ENCODE measurements around the gene FAM168B.

FAM168B gene

GRCh38 chr2:131023758-131024157 is 69.5 kb downstream of the FAM168B start:
- DNase-seq (ENCODE audit: low spot score), result no peak

DNA sequence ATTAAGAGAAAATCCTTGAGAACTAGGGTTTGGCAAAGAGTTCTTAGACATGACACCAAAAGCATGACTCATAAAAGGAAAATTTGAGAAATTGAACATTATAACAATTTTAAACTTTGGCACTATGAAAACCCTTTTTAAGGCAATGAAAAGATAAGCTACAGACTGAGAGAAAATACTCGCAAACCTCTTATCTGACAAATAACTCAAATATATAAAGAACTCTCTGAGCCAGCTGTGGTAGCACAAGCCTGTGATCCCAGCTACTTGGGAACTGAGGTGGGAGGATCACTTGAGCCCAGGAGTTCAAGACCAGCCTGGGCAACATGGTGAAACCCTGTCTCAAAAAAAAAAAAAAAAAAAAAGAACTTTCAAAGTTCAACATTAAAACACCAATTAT is 70.5 kb downstream of the FAM168B start:
- DNase-seq (ENCODE audit: low spot score), result no peak

GRCh38 chr2:131016826-131017741 is 76.2 kb downstream of the FAM168B start:
- no peak for DNase-seq (ENCODE audit: low spot score)

DNA sequence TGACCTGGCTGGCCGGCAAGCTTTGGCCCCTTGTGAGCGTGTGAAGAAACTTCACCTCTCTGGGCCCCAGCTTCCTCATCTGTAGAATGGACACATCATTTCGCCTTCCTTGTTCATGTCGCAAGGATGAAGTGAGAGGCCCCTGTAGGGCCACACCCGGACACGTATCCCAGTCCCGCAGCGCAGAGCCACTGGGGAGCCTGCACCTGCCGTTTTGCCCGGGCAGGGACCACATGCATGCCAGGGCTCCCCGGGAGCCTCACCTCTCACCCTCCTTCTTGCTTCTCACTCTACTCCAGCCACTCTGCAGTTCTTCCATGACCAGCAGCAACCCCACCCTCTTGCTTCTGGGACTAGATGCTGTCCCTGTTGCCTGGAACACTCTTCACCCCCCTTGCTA is 77.5 kb downstream of the FAM168B start:
- no peak for DNase-seq (ENCODE audit: low spot score)

GRCh38 chr2:131014141-131014540 is 79.1 kb downstream of the FAM168B start:
- DNase-seq (ENCODE audit: low spot score), result no peak

DNA sequence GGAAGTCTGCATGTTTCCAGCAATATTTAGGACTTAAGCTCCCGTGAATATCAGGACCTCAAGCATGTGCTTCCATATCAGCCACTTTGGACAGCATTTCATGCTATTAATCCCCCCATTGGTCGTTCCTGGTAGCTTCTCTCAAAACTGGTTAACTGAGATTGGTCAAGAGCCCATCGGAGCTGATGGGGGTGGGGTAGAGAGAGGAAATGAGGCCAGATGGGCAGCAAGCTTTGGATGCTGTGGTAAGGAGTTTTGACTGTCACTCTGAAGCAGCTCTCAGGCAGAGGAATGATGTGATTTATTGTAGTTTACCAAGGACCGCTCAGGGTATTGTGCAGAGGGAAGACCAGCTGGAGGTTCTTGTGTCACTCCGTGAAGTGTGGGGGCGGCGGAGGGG is 81.8 kb downstream of the FAM168B start:
- no peak for DNase-seq (ENCODE audit: low spot score)

GRCh38 chr2:131010566-131010965 is 82.7 kb downstream of the FAM168B start:
- no peak for DNase-seq (ENCODE audit: low spot score)

DNA sequence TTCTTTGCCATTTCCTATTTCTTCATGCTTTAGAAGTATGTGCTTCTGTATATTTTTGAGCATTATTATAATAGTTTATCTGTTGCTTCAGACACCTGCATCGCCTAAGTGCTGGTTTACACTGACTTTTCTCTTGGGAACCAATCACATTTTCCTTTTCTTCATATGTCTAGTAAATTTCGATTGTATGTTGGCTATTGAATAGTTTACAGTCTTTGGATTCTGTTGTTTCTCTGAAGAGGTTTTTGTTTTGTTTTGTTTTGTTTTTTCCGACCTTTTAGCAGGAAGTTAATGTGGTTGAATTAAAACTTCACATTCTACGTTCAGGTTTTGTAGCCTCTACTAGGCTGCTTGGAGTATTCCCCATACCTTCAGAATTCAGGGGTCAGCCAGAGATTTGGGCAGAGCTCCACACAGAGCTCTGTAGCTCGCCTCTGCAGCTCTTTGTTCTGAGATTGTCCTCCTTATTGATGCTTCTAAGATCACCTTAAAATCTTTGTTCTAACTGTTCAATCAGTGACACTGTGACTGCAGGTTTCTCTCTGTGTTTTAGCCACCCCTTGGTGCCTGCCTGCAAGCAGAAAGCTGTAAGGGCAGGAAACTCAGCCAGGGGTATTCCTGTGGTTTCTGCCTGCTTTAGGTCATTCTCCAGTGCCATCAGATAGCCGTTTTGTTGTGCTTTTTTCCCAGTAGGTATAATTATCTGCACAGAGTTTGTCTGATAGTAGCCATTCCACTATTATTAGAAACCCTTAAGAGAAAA is 83.4 kb downstream of the FAM168B start:
- no peak for DNase-seq (ENCODE audit: low spot score)

DNA sequence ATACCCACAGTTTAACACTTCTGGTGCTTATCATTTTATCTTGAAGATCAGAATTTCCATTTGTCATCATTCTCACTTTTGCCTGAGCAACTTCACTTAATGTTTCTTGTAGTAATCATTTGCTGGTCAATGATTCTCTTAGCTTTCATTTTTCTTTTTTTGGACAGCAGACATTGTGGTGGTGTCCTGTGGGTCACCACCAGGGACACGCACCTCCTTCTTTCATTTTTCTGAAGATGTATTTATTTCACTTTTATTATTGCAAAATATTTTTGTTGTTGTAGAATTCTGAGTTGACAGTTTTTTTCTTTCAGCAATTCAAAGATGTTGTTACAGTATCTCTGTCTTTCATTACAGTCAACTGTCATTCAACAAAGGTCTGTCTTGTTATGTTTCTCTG is 84.3 kb downstream of the FAM168B start:
- DNase-seq (ENCODE audit: low spot score), result no peak

DNA sequence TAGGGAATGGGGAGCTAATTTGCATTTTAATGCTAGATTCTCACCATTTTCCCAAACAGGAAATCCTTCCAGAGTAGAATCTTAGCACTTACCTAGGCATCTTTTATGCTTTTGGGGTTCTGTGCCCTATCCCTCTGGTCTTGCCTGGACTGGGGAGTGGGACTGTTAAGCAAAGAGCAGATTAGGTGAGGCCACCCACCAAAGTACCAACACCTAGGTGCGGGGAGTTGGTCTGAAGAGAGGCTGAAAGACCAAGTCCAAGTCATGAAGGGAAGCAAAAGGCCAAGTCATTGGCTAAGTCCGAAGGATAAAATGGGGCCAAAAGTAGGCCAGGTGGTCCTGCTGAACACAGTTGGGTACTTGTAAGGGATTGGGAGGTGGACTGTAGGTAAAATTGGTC is 86.7 kb downstream of the FAM168B start:
- no peak for DNase-seq (ENCODE audit: low spot score)

- no peak for DNase-seq (ENCODE audit: low spot score)
These were observed 87.9 kb downstream of the FAM168B start for GRCh38 chr2:131005216-131005935.

GRCh38 chr2:131004446-131005209 is 88.6 kb downstream of the FAM168B start:
- no peak for DNase-seq (ENCODE audit: low spot score)

GRCh38 chr2:130998561-130998960 is 94.7 kb downstream of the FAM168B start:
- no peak for DNase-seq (ENCODE audit: low spot score)

All from SK-N-DZ (cell line).